Measurements from ENCODE around the gene PSMB3.

PSMB3 gene

GRCh38 chr17:38798614-38799500 is 46.3 kb downstream of the PSMB3 start:
- no peak for TF ChIP-seq CTCF (conservative IDR thresholded peaks at IDR 0.05)
- peak overlapping the region; percentile 94 for H3K27ac ChIP-seq

- no peak for TF ChIP-seq CTCF (conservative IDR thresholded peaks at IDR 0.05)
- H3K27ac ChIP-seq = peak within 1 kb of the TSS; percentile 94
Measured at GRCh38 chr17:38799501-38800236, 47.1 kb downstream of the PSMB3 start, which contains the start of gene PIP4K2B. Gene PIP4K2B (minus strand): TSS chr17:38799556. CDS start chr17:38799424, 132 bp downstream.

GRCh38 chr17:38800237-38800760 is 47.8 kb downstream of the PSMB3 start:
- TF ChIP-seq CTCF (conservative IDR thresholded peaks at IDR 0.05) = no peak
- peak overlapping the region; percentile 94 for H3K27ac ChIP-seq

- no peak for TF ChIP-seq CTCF (conservative IDR thresholded peaks at IDR 0.05)
Measured at GRCh38 chr17:38809828-38810227, 57.3 kb downstream of the PSMB3 start.

More at GRCh38 chr17:38809828-38810227, 57.3 kb downstream of the PSMB3 start:
- no peak overlapping the region for H3K27ac ChIP-seq
